ENCODE results near the gene RELCH.

GRCh38 chr18:62289047-62289446, 102.0 kb downstream of the RELCH start:
- no peak for TF ChIP-seq SIN3A (IDR thresholded peaks at IDR 0.05; ENCODE audit: borderline replicate concordance, insufficient read depth, low read depth, low read length)
- TF ChIP-seq, protein P1, sequence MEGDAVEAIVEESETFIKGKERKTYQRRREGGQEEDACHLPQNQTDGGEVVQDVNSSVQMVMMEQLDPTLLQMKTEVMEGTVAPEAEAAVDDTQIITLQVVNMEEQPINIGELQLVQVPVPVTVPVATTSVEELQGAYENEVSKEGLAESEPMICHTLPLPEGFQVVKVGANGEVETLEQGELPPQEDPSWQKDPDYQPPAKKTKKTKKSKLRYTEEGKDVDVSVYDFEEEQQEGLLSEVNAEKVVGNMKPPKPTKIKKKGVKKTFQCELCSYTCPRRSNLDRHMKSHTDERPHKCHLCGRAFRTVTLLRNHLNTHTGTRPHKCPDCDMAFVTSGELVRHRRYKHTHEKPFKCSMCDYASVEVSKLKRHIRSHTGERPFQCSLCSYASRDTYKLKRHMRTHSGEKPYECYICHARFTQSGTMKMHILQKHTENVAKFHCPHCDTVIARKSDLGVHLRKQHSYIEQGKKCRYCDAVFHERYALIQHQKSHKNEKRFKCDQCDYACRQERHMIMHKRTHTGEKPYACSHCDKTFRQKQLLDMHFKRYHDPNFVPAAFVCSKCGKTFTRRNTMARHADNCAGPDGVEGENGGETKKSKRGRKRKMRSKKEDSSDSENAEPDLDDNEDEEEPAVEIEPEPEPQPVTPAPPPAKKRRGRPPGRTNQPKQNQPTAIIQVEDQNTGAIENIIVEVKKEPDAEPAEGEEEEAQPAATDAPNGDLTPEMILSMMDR (IDR thresholded peaks at IDR 0.05), result no peak
- no peak for TF ChIP-seq POLR2AphosphoS5 (IDR thresholded peaks at IDR 0.05; ENCODE audit: low read depth, low read length)

Data from Panc1 (cell line).